Measurements from ENCODE around the gene ROBO1. TPM values are rescaled to one million over a fixed set of nuclear protein-coding genes. Genes with fewer than 3 reads are reported as not detected.

Gene ROBO1
- total RNA-seq, 1 donor, result 69.8 TPM

DNA sequence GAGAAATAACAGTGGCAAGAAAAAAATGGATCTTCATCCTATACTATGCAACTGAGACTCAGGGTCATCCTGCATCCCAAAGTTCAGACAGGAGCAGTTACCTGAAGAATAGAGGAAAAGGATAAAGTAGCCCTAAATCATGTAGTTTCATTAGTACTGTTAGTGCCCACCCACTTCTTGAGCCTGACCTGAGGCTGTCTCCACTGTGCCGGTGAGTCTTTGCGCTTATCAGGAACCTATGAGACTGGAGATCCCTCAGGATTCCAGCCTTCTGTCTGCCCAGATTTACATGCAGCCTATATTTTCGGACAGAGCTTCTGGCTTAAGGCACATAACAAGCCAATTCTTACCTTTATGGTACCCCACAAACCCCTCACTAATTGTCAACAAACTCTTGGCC, 791.6 kb downstream of the ROBO1 start:
- no peak overlapping the region for H3K4me2 ChIP-seq (ENCODE audit: insufficient read depth, low read length)
- no peaks in the 10 kb centered on the region for H4K20me1 ChIP-seq (ENCODE audit: insufficient read depth, low read length)
- no peaks in the 10 kb centered on the region for H3K9me3 ChIP-seq (ENCODE audit: low read depth, low read length)
- no peak for TF ChIP-seq CTCF (IDR thresholded peaks at IDR 0.05; ENCODE audit: extremely low read depth, low read depth, low read length)
- H3K4me1 ChIP-seq (ENCODE audit: insufficient read depth, low read length), result peaks cover 30% of the 10 kb centered on the region
- no peak overlapping the region for H3K27ac ChIP-seq (ENCODE audit: low read depth, low read length)
- no peak overlapping the region for H2AFZ ChIP-seq (ENCODE audit: low read length)
- H3K79me2 ChIP-seq (ENCODE audit: insufficient read depth, low read length), result peaks cover 11% of the 10 kb centered on the region
- peak; percentile 35 for DNase-seq (ENCODE audit: insufficient read length, low spot score, missing footprints)
- no peaks in the 10 kb centered on the region for H3K27me3 ChIP-seq (ENCODE audit: insufficient read depth, low read length)
- H3K4me3 ChIP-seq (ENCODE audit: insufficient read depth, low read length), result no peak overlapping the region
- H3K36me3 ChIP-seq (ENCODE audit: insufficient read depth, low read length), result no peaks in the 10 kb centered on the region

DNA sequence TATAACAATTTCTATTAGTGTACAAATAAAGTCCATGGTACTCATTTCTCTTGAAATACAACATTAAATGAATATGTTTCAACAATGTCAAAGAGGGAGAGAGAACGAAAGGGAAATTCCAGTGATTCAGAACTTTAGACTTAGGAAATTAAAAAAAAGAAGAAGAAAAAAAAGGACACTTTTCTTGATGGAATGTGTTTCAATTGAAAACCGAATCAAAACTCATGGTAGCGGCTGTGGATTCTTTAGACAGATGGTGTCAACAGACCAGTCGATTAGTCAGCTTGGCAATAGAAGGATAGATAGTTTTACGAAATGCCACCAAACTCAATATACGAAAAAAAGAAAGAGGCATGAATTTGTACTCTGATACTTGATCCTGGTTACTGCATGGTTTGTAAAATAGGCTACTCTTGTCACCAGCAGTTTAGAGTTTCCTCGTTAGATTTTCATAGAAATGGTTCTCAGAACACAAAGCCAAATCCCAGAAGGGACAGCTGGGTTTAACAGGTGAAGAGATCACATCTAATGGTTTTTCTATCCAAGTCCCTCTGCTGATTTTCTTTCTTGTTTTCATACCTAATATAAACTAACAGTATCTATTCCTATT, 793.5 kb downstream of the ROBO1 start:
- H3K27me3 ChIP-seq (ENCODE audit: insufficient read depth, low read length), result no peaks in the 10 kb centered on the region
- peak overlapping the region; percentile 59 for H3K27ac ChIP-seq (ENCODE audit: low read depth, low read length)
- no peak for DNase-seq (ENCODE audit: insufficient read length, low spot score, missing footprints)
- no peak overlapping the region for H2AFZ ChIP-seq (ENCODE audit: low read length)
- peaks cover 36% of the 10 kb centered on the region for H3K4me1 ChIP-seq (ENCODE audit: insufficient read depth, low read length)
- H3K36me3 ChIP-seq (ENCODE audit: insufficient read depth, low read length), result no peaks in the 10 kb centered on the region
- H4K20me1 ChIP-seq (ENCODE audit: insufficient read depth, low read length), result no peaks in the 10 kb centered on the region
- H3K4me2 ChIP-seq (ENCODE audit: insufficient read depth, low read length), result peak overlapping the region; percentile 73
- no peaks in the 10 kb centered on the region for H3K9me3 ChIP-seq (ENCODE audit: low read depth, low read length)
- no peak for TF ChIP-seq CTCF (IDR thresholded peaks at IDR 0.05; ENCODE audit: extremely low read depth, low read depth, low read length)
- peaks cover 14% of the 10 kb centered on the region for H3K79me2 ChIP-seq (ENCODE audit: insufficient read depth, low read length)
- H3K4me3 ChIP-seq (ENCODE audit: insufficient read depth, low read length), result peak overlapping the region; percentile 41

DNA sequence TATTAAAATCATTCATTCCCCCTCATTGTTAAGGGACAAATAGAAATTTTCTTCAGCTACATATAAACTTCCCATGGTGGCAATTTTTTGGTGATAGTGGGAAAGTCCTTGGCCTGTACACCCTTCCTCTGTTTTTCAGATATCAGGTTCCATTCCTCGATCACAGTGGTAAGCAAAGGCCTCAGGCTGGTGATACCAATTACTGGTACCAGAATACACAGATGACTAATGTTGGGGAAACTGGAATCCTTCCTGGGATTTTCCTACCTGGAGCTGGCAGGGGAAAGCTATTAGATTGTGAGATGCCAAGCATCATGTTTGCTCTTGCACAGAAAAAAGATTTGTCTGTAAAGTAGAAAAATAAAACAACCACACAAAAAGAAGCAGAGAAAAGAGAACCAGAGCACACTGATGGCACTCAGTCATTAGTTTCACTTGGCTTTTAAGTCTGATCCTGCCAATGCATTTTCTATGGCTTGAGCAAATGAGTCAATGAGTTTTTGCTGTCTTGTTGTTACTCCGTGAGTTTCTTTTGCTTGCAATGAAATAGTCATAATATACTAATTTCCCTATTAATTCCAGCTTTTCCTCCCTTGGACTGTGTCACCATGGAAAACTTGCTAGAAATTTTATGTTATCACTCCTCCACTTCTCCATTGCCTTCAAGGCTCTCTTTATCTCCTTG, 795.0 kb downstream of the ROBO1 start:
- no peak overlapping the region for H2AFZ ChIP-seq (ENCODE audit: low read length)
- peaks cover 14% of the 10 kb centered on the region for H3K79me2 ChIP-seq (ENCODE audit: insufficient read depth, low read length)
- peaks cover 34% of the 10 kb centered on the region for H3K4me1 ChIP-seq (ENCODE audit: insufficient read depth, low read length)
- H3K36me3 ChIP-seq (ENCODE audit: insufficient read depth, low read length), result no peaks in the 10 kb centered on the region
- no peak overlapping the region for H3K4me2 ChIP-seq (ENCODE audit: insufficient read depth, low read length)
- H3K4me3 ChIP-seq (ENCODE audit: insufficient read depth, low read length), result no peak overlapping the region
- H3K27me3 ChIP-seq (ENCODE audit: insufficient read depth, low read length), result no peaks in the 10 kb centered on the region
- no peaks in the 10 kb centered on the region for H4K20me1 ChIP-seq (ENCODE audit: insufficient read depth, low read length)
- TF ChIP-seq CTCF (IDR thresholded peaks at IDR 0.05; ENCODE audit: extremely low read depth, low read depth, low read length), result no peak
- no peak overlapping the region for H3K27ac ChIP-seq (ENCODE audit: low read depth, low read length)
- no peak for DNase-seq (ENCODE audit: insufficient read length, low spot score, missing footprints)
- no peaks in the 10 kb centered on the region for H3K9me3 ChIP-seq (ENCODE audit: low read depth, low read length)

GRCh38 chr3:78970656-78971055, 797.1 kb downstream of the ROBO1 start:
- TF ChIP-seq CTCF (IDR thresholded peaks at IDR 0.05; ENCODE audit: extremely low read depth, low read depth, low read length), result no peak
- H3K27ac ChIP-seq (ENCODE audit: low read depth, low read length), result no peak overlapping the region
- no peaks in the 10 kb centered on the region for H3K36me3 ChIP-seq (ENCODE audit: insufficient read depth, low read length)
- H3K27me3 ChIP-seq (ENCODE audit: insufficient read depth, low read length), result no peaks in the 10 kb centered on the region
- peak; percentile 63 for DNase-seq (ENCODE audit: insufficient read length, low spot score, missing footprints)
- H3K79me2 ChIP-seq (ENCODE audit: insufficient read depth, low read length), result peaks cover 8% of the 10 kb centered on the region
- no peak overlapping the region for H3K4me3 ChIP-seq (ENCODE audit: insufficient read depth, low read length)
- no peak overlapping the region for H3K4me2 ChIP-seq (ENCODE audit: insufficient read depth, low read length)
- H3K4me1 ChIP-seq (ENCODE audit: insufficient read depth, low read length), result peaks cover 16% of the 10 kb centered on the region
- no peaks in the 10 kb centered on the region for H4K20me1 ChIP-seq (ENCODE audit: insufficient read depth, low read length)
- H3K9me3 ChIP-seq (ENCODE audit: low read depth, low read length), result no peaks in the 10 kb centered on the region
- H2AFZ ChIP-seq (ENCODE audit: low read length), result no peak overlapping the region
